HepG2 (cell line): ENCODE data around the gene DCUN1D3. TPM values are rescaled to one million over a fixed set of nuclear protein-coding genes. Genes with fewer than 3 reads are reported as not detected.
A peak's percentile ranks its signal among the peaks of the same experiment; 100 is the strongest.

Experiments
- ATAD3A ChIP-seq: sonication (generic); formaldehyde crosslinking; IDR thresholded peaks from 2 replicates; pipeline ENCODE4 v1.4.0; 2020; ENCODE audit warnings: missing genetic modification reagents
- HNRNPL ChIP-seq: fragments of 200-400 bp; formaldehyde crosslinking; IDR thresholded peaks from 2 replicates; pipeline ENCODE4 v1.6.1; 2017; ENCODE audit warnings: mild to moderate bottlenecking, low read depth, low read length
- HNRNPLL ChIP-seq: fragments of 200-400 bp; formaldehyde crosslinking; IDR thresholded peaks from 2 replicates; pipeline ENCODE4 v1.6.1; 2017; ENCODE audit warnings: mild to moderate bottlenecking, low read depth, low read length; ENCODE audit not compliant: poor library complexity, severe bottlenecking
- JARID2 ChIP-seq: sonication (generic); formaldehyde crosslinking; IDR thresholded peaks from 2 replicates; pipeline ENCODE4 v1.8.1; 2023; ENCODE audit warnings: missing genetic modification reagents, inconsistent platforms; ENCODE audit not compliant: insufficient replicate concordance
- MIER3 ChIP-seq: IDR thresholded peaks from 2 replicates; pipeline ENCODE4 v1.6.1; 2016; ENCODE audit warnings: missing compliant biosample characterization, borderline replicate concordance
- NFIB ChIP-seq: sonication (generic); formaldehyde crosslinking; IDR thresholded peaks from 2 replicates; pipeline ENCODE4 v1.9.0; 2021; ENCODE audit warnings: missing genetic modification reagents, mild to moderate bottlenecking, borderline replicate concordance
- SP1 ChIP-seq, 2 experiments: fragments of 450-650 bp in 1 of 2; sonication (generic) in 1 of 2; formaldehyde crosslinking in 1 of 2; IDR thresholded peaks; 2 replicates each; pipeline versions ENCODE4 v1.4.0 to v1.6.1; 2016 to 2020; ENCODE audit warnings: missing genetic modification reagents in 1 of 2
- ZBTB7B ChIP-seq: sonication (generic); formaldehyde crosslinking; IDR thresholded peaks from 2 replicates; pipeline ENCODE4 v1.4.0; 2020; ENCODE audit warnings: missing genetic modification reagents
- ZNF124 ChIP-seq: sonication (generic); formaldehyde crosslinking; IDR thresholded peaks from 2 replicates; pipeline ENCODE4 v1.4.0; 2020; ENCODE audit warnings: missing genetic modification reagents
- ZNF230 ChIP-seq: sonication (generic); formaldehyde crosslinking; IDR thresholded peaks from 2 replicates; pipeline ENCODE4 v1.4.0; 2020; ENCODE audit warnings: mild to moderate bottlenecking, missing genetic modification reagents
- ZNF724P ChIP-seq: sonication (generic); formaldehyde crosslinking; IDR thresholded peaks from 2 replicates; pipeline ENCODE4 v1.8.0; 2022; ENCODE audit warnings: missing genetic modification reagents, borderline replicate concordance
- ZNF749 ChIP-seq: sonication (generic); formaldehyde crosslinking; IDR thresholded peaks from 2 replicates; pipeline ENCODE4 v1.8.0; 2022; ENCODE audit warnings: mild to moderate bottlenecking, missing genetic modification reagents, moderate library complexity, borderline replicate concordance
- ZNF816 ChIP-seq: sonication (generic); formaldehyde crosslinking; IDR thresholded peaks from 2 replicates; pipeline ENCODE4 v1.8.0; 2022; ENCODE audit warnings: missing genetic modification reagents, mild to moderate bottlenecking, borderline replicate concordance
- ZSCAN25 ChIP-seq: sonication (generic); formaldehyde crosslinking; IDR thresholded peaks from 2 replicates; pipeline ENCODE4 v1.8.0; 2022; ENCODE audit warnings: mild to moderate bottlenecking, missing genetic modification reagents
- polyA plus RNA-seq, 8 experiments: library from polyadenylated mRNA; depleted of rRNA in 3 of 8; stranded (reverse) in 7 of 8; unstranded in 1 of 8; fragments of >200 nt; fragmentation: Illumina TruSeq in 4 of 8; extraction: Trizol in 4 of 8; gene quantifications; 2 replicates each; pipeline versions ENCODE4 v1.2.1 to v1.2.3, GENCODE V29; 2011 to 2016; ENCODE audit warnings: low read depth in 4 of 8, missing spikeins in 1 of 8, mixed read lengths in 1 of 8; ENCODE audit not compliant: insufficient read depth in 1 of 8
- total RNA-seq, 5 experiments: library from RNA; depleted of rRNA; stranded (reverse); fragments of >200 nt; fragmentation: Illumina TruSeq; extraction: Trizol; gene quantifications; 2 replicates each; pipeline ENCODE4 v1.2.3, GENCODE V29; 2016; ENCODE audit warnings: low read depth in 1 of 5
- TF ChIP-seq, protein P1 (sequence below): sonication (generic); formaldehyde crosslinking; IDR thresholded peaks from 2 replicates; pipeline ENCODE4 v1.5.1; 2020; ENCODE audit warnings: missing genetic modification reagents, mild to moderate bottlenecking, borderline replicate concordance
- TF ChIP-seq, protein P2 (sequence below): IDR thresholded peaks from 2 replicates; pipeline ENCODE4 v1.6.1; 2016; ENCODE audit warnings: low read depth
- TF ChIP-seq, protein P3 (sequence below): sonication (generic); formaldehyde crosslinking; IDR thresholded peaks from 2 replicates; pipeline ENCODE4 v1.5.0; 2020; ENCODE audit warnings: missing genetic modification reagents
- TF ChIP-seq, protein P4 (sequence below): sonication (generic); formaldehyde crosslinking; IDR thresholded peaks from 2 replicates; pipeline ENCODE4 v1.8.1; 2023; ENCODE audit warnings: missing genetic modification reagents, mild to moderate bottlenecking, borderline replicate concordance
- TF ChIP-seq, protein P5 (sequence below): IDR thresholded peaks from 2 replicates; pipeline ENCODE4 v1.6.1; 2016; ENCODE audit warnings: missing compliant biosample characterization, missing genetic modification reagents, borderline replicate concordance
- TF ChIP-seq, protein P6 (sequence below): sonication (generic); formaldehyde crosslinking; IDR thresholded peaks from 2 replicates; pipeline ENCODE4 v1.4.0; 2020; ENCODE audit warnings: missing genetic modification reagents, borderline replicate concordance

DCUN1D3 gene
- total and polyA plus RNA-seq, 2 of the 13 experiments (the other 11 are each of a cell fraction or from before 2014, with no cell fraction given): 5.0 to 19.3 TPM

DNA sequence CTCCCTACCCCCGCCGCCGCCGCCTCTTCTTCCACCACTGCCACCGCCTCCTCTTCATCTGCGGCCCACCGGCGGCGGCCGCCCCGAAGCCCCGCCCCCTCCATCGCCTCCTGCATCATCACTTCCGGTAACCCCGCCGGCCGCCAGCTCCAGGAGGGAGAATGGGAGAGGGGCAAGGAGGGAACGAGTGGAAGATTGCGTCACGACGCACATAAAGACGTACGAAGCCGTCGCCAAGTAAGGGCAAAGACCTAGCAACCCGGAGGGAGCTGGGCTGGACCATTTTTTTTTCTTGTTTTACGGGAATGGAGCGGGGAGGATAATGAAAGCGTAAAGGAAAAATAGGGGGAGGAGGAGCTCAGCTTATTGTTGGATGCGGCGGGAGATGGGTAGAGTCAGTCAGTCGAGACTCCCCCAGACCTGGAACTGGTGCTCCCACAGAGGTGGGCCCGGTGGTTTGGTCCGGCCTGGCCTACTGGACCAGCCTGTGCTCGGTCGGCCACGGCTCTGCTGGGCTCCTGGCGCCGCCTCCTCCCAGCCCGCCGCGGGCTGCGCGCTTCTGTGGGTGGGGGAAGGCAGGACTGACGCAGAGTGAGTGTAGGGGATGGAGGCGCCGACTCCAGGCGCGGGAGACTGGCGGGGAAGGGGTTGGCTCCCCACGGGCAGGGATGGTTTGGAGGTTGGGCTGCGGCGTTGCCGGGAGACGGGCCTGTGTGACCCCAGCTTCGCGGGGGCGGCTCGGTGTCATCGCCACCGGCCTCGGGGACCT is at the start of gene DCUN1D3, which contains the start of gene LYRM1 (continued):
- TF ChIP-seq NFIB (CRISPR knock-in tag): no peak
- TF ChIP-seq JARID2 (CRISPR knock-in tag): no peak
- TF ChIP-seq, protein P1, sequence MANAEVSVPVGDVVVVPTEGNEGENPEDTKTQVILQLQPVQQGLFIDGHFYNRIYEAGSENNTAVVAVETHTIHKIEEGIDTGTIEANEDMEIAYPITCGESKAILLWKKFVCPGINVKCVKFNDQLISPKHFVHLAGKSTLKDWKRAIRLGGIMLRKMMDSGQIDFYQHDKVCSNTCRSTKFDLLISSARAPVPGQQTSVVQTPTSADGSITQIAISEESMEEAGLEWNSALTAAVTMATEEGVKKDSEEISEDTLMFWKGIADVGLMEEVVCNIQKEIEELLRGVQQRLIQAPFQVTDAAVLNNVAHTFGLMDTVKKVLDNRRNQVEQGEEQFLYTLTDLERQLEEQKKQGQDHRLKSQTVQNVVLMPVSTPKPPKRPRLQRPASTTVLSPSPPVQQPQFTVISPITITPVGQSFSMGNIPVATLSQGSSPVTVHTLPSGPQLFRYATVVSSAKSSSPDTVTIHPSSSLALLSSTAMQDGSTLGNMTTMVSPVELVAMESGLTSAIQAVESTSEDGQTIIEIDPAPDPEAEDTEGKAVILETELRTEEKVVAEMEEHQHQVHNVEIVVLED: peak; percentile 99
- TF ChIP-seq ZBTB7B (CRISPR knock-in tag): no peak
- TF ChIP-seq, protein P2, sequence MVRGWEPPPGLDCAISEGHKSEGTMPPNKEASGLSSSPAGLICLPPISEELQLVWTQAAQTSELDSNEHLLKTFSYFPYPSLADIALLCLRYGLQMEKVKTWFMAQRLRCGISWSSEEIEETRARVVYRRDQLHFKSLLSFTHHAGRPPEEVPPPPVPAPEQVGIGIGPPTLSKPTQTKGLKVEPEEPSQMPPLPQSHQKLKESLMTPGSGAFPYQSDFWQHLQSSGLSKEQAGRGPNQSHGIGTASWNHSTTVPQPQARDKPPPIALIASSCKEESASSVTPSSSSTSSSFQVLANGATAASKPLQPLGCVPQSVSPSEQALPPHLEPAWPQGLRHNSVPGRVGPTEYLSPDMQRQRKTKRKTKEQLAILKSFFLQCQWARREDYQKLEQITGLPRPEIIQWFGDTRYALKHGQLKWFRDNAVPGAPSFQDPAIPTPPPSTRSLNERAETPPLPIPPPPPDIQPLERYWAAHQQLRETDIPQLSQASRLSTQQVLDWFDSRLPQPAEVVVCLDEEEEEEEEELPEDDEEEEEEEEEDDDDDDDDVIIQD (CRISPR knock-in tag): no peak
- TF ChIP-seq MIER3 (CRISPR knock-in tag): peak; percentile 63; the same call in 1 of the 2 replicates
- TF ChIP-seq SP1 (IDR thresholded peaks at IDR 0.05): no peak
- TF ChIP-seq SP1 (CRISPR knock-in tag; IDR thresholded peaks at IDR 0.05): peak; percentile 21; the same call in 1 of the 2 replicates
- TF ChIP-seq, protein P3, sequence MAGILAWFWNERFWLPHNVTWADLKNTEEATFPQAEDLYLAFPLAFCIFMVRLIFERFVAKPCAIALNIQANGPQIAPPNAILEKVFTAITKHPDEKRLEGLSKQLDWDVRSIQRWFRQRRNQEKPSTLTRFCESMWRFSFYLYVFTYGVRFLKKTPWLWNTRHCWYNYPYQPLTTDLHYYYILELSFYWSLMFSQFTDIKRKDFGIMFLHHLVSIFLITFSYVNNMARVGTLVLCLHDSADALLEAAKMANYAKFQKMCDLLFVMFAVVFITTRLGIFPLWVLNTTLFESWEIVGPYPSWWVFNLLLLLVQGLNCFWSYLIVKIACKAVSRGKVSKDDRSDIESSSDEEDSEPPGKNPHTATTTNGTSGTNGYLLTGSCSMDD (CRISPR knock-in tag): no peak
- TF ChIP-seq ZNF230: no peak
- peak; percentile 15; the same call in 1 of the 2 replicates for TF ChIP-seq ATAD3A (CRISPR knock-in tag)
- peak; percentile 60; the same call in 1 of the 2 replicates for TF ChIP-seq ZSCAN25 (CRISPR knock-in tag)
- peak; percentile 69; the same call in 1 of the 2 replicates for TF ChIP-seq ZNF124 (CRISPR knock-in tag)
- TF ChIP-seq, protein P4, sequence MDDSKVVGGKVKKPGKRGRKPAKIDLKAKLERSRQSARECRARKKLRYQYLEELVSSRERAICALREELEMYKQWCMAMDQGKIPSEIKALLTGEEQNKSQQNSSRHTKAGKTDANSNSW (CRISPR knock-in tag): peak; percentile 93
- TF ChIP-seq HNRNPL: peak; percentile 19; the same call in 1 of the 2 replicates
- TF ChIP-seq, protein P5, sequence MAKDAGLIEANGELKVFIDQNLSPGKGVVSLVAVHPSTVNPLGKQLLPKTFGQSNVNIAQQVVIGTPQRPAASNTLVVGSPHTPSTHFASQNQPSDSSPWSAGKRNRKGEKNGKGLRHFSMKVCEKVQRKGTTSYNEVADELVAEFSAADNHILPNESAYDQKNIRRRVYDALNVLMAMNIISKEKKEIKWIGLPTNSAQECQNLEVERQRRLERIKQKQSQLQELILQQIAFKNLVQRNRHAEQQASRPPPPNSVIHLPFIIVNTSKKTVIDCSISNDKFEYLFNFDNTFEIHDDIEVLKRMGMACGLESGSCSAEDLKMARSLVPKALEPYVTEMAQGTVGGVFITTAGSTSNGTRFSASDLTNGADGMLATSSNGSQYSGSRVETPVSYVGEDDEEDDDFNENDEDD (CRISPR knock-in tag): 0 out of 2 replicates have a peak, but pooled peaks have one; percentile 53
- TF ChIP-seq ZNF816 (CRISPR knock-in tag): peak; percentile 84; the same call in 1 of the 2 replicates
- TF ChIP-seq, protein P6, sequence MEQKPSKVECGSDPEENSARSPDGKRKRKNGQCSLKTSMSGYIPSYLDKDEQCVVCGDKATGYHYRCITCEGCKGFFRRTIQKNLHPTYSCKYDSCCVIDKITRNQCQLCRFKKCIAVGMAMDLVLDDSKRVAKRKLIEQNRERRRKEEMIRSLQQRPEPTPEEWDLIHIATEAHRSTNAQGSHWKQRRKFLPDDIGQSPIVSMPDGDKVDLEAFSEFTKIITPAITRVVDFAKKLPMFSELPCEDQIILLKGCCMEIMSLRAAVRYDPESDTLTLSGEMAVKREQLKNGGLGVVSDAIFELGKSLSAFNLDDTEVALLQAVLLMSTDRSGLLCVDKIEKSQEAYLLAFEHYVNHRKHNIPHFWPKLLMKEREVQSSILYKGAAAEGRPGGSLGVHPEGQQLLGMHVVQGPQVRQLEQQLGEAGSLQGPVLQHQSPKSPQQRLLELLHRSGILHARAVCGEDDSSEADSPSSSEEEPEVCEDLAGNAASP (CRISPR knock-in tag): peak; percentile 18
- peak; percentile 88 for TF ChIP-seq ZNF749
- TF ChIP-seq ZNF724P: peak; percentile 92
- peak; percentile 96 for TF ChIP-seq HNRNPLL
